NCI-H128 (cell line): ENCODE data around the gene ZNF267.
"Not testable (repeated sequence)": the region's sequence is repeated elsewhere in the genome, so short reads cannot be mapped to it uniquely, and the experiment has no call there.

ENCODE experiments used
- DNase-seq: peaks from one replicate; lab custom pipeline; 2025; ENCODE audit not compliant: unreplicated experiment; lab: John Stamatoyannopoulos, UW

The ZNF267 gene

DNA sequence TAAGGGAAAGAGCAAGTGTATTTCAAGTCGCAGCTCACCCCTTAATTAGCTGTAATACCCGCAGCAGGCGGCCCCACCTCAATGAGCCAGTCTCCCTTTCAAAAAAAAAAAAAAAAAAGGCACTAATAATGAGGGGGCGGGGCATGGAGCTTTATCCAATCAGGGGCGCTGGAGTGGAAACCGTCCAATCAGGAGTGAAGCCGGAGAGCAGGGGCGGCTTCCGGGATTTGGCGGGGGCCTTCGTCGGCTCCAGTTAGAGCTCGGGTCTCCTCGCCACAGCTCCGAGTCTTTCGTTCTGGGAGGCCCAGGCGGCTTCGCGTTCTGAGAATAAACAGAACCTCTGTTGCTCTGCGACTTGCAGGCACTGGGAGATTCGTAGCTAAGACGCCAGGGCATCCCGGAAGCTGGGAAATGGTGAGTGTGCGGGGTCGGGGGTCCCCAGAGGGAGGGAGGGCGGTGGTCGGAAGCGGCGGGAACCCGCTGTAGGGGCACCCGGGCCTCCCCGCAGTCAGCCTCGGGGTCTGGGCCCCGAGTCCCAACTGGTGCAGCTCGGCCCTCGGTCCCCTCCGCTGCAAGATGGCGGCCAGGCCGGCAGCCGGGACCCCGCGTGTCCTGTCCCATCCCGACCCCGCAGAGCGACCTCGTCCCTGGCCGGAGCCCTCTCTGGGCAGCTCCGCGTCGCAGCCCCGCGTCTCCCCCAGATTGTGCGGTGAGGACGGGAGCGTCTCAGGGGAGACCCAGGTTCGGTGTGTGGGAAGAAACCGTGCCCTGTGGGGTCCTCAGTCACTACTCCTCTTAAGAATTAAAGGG lies at the start of gene ZNF267:
TSS of gene ZNF267 (plus strand) at position 252 of the 810 bp plus-strand sequence. CDS start at position 412, 160 bp downstream.
- peak; percentile 72 for DNase-seq

DNA sequence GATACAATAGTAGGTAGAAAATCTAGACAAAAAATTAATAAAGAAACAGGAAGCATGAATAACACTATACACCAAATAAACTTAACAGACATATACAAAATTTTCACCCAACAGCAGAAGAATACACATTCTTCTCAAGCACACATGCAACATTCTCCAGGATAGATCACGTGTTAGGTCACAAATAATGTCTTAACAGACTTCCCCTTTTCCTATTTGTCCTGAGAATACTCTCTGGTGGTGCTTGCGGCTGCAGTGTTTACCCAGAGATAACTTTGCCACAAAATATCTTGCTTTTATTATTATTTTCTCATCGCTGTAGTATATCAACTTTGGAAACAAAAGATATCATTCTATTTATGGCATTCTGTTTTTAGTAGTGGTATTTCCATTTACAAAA lies 40.6 kb upstream of the ZNF267 start:
- DNase-seq, result no peak

DNA sequence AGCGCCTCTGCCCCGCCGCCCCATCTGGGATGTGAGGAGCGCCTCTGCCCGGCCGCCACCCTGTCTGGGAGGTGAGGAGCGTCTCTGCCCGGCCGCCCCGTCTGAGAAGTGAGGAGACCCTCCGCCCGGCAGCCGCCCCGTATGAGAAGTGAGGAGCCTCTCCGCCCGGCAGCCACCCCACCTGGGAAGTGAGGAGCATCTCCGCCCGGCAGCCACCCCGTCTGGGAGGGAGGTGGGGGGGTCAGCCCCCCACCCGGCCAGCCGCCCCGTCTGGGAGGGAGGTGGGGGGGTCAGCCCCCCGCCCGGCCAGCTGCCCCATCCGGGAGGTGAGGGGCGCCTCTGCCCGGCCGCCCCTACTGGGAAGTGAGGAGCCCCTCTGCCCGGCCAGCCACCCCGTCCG lies 37.2 kb upstream of the ZNF267 start:
- not testable (repeated sequence) for DNase-seq

DNA sequence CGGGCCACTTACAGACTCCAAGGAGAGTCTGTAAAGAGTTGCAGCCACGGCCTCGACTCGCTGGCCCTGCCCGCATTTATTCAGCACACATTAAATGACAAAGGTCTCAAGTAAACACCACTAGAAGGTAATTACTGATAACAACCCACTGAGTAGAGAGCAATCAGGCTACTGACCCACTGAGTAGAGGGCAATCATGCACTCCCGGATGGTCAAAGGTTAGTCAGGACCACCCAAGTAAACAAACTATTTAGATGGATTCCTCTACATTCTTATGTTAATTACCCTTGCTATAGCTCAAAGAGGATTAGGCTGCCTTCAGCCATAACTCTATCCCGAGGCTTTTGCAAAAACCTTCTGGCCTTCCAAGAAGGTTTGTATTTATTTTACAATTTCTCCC lies 30.7 kb upstream of the ZNF267 start:
- no peak for DNase-seq

DNA sequence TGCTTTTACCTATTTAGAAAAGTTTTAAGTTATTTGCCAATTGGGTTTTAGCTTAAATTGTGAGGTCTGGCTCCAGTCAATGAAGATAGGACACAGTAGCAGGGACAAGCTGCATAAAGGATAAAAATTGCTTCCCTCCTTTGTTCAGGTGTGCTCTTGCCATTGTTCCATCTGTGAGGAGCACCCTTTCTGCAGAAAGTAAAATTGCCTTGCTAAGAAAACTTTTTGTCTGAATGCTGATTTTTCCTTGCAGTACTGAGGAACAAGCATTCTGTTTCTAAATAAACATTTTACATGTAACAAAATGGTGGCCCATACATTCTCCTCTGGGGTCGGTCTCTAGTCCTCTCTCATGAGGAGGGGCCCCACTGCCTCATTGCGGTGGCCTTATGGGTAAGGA lies 25.0 kb upstream of the ZNF267 start:
- not testable (repeated sequence) for DNase-seq

DNA sequence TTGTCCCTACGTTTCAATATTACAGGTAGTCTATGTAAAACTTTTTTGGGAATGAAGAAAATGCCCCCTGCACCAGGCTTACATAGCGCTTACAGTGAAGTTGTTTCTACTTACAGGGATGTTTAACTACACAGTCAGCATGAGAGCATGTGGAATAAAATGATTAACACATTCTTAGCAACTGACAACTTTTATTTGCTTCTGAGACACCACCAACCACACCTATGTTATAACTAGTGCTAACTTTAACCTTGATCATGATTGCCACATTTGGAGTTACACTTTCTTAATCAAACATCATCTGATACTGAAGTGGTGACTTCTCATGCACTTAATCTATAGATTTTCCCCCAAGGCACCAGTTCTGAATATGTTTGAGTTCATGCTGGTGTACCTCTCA lies 20.3 kb upstream of the ZNF267 start:
- DNase-seq, result no peak

DNA sequence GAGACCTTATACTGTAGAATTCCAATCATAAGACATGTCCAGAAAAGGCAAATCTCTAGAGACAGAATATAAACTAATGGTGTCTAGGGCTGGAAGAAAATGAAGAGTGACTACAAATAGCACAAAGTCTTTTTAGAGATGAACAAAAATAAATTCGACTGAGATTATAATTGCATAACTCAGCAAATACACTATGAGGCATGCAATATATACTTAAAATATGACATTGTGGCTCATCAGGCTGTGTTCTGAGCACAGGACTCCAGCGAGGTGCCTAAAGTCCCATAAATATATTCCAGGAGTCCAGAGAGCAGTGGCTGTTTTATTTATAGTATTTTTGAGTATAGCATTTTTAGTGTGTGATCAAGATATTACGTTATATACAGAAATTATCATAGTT lies 13.1 kb upstream of the ZNF267 start:
- DNase-seq, result no peak

DNA sequence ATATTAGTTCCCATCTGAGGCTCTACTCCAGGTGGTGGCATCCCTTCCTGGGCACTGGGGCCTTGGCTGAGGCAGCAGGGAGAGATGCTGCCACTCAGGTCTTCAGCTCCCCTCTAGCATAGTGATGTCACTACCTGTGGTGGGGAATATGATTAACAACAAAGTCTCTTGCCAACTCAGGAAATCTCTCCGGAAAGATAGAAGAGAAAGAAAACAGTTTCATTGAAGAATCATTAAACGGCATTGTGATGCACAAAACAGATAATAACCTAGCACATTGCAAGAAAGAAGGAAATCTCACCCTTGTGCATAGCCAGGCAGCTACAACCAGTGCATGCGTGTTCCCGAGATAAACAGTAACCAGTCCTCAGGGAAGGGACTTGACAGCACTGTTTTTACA lies 12.2 kb upstream of the ZNF267 start:
- no peak for DNase-seq

DNA sequence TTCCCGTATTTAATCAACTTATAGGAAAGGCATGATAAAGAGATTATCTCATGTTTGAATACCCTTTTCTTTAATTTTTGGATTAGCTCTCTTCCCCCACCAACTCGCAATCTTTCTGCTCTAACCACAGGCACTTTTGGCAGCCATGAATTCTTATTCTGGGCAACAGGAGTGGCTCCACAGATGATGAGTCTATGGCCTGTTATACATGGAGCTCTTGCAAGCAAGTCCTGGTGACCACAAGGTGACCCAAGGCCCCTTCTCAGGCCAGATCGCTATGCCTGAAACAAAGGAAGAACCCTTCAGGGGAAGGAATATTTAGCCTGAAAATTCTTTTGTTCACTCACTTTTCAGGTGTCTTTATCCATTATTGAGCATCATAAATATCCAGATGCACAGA lies 10.8 kb upstream of the ZNF267 start:
- DNase-seq, result no peak

DNA sequence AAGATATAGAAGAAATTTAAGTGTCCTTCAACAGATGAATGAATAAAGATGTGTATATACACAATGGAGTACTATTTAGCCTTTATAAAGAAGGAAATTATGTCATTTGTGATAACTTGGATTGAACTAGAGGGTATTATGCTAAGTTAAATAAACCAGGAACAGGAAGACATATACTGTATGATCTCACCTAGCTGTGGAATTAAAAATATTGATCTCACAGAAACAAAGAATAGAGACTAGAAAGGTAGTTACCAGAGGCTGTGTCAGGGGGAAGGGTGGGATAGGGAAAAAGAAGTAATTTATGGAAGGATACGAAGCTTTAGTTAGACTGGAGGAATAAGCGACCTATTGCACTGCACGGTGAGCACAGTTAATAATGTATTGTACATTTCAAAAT lies 5.4 kb upstream of the ZNF267 start:
- no peak for DNase-seq

DNA sequence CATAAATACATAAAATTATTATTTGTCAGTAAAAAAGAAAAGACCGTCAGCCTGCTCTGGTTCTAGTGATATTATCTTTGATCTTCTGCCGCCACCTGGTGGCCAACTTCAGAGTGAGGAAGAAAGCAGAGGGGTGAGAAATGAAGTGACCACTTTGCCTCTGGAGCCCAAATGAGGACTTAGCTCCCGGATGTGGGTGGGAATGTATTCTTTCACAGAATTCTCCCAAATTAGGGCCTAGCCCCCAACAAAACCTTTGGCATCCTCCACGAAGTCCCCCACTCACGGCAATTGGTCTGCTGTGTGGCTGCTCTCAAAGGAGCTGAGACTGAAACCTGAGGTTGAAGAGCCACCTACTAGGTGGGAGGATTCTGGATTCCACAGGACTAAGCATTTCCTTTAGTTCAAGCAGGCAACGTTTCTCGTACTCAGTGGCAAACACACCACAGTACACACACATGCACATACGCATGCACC lies 4.9 kb upstream of the ZNF267 start:
- DNase-seq, result peak; percentile 30

DNA sequence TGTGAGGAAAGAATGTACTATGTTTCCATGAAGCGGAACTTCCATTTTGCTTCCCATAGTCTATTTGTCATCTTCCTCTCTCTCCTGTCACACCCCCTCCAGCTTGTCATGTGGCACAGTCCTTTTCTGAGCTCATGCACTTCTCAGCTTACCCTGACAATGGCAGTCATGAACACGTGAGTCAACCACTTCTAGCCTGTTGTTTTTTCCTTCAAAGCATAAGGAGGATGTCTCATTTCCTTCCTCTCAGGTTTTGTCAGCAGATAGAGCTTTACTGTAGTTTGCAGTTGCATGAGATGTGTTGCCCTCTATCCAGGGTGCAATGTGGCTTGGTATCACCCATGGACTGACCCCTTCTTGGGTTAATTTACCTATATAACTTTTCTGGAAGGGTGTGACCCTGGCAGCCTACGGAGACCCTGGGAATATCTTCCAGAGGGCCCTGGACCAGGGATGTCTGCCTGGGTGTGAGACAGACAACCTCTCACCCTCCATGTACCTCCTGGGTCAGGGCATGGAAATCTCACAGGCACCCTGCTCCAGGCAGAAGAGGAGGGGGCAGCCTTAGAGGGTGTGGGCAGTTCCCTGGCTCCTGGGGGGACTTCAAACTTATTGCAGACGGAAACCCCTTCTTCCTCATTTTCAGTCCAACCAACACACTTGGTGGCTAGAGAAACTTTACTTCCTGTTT lies 4.0 kb upstream of the ZNF267 start:
- no peak for DNase-seq

DNA sequence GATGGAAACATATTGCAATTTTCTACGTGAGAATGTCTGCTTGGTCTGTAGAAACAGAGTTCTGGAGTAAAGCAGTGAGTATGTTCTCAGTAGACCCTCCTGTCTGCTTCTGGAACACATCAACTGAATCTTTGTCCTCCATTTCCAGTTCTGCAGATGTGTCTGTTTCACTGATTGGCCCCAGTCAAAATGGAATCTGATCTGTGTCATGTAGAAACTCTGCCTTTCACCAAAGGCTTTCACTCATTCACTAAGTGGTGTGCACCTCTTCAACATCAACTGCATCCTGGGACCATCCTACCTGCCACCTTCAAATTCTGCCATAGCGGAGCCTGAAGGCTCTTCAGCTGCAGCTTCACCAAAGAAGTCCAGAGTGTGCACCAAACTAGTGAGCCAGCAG lies 2.8 kb upstream of the ZNF267 start:
- no peak for DNase-seq

DNA sequence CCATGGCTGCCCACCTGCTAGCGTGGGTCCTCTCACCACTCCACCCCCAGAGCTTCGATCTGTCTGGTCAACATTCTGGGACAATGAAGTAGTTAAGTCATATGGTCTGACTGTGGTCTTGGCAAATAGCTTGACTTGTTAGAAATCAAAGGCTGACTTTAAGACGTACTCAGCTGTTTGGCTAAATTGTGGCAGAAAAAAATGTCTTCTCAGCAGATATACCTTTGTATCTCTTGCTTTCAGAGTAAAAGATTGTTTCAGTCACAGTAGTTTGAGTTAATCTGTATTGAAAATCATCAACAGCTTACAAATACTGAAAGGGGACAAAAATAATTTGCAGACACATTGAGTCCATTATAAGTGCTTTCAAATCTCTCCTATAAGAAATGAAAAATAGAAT lies 2.1 kb upstream of the ZNF267 start:
- no peak for DNase-seq

DNA sequence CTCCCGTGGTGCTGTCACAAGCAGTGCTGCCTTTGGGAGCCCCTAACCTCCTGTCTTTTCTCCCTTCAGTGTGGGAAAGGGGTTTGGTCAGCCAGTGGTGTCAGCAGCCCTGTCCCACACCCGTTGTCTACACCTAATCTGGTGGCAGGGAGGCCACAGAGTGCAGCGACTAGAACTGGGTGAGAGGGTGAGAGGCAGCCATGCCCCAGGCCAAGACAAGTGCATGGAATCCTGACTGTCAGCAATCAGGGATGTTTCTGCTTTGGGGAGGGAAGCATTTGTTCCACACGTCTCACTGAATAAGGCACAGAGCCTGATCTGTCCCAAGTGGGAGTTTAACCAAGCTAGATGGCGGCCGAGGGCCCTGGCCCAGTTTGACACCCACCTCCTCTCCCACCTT lies 1.4 kb upstream of the ZNF267 start:
- no peak for DNase-seq

DNA sequence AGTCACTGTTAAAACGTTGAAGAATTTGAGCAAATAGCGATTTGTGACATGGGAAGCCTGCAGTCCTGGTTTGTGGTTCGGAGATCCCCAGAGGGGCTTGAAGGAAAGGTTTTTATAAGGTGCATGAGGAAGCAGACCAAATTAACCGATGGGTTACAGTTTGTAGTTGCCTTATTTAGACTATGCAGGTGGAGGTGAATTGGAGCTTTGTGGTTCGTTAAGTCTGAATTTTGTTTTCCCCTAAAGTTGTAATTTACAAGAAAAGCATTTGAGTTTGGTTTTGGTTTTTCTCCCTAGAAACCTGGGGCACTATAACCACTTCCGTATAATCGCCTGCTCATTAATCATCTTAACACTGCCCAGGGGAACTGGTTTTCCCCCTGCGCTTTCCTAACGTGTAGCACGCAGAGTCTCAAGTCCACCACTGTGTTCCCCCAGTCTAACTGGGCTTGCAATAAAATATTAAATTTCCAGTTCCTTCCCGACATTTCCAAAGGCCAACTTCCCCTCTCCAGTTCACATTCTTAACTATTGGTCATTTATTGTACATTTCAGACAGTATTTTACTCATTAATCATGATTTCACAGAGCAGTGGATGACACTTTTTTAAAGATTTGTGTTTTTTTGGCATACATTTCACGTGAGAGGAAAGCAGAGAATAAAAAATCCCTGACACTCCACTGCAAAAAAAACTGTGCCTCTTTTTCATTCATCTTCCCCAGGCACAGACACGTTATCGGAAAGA lies 932 bp downstream of the ZNF267 start:
- no peak for DNase-seq

DNA sequence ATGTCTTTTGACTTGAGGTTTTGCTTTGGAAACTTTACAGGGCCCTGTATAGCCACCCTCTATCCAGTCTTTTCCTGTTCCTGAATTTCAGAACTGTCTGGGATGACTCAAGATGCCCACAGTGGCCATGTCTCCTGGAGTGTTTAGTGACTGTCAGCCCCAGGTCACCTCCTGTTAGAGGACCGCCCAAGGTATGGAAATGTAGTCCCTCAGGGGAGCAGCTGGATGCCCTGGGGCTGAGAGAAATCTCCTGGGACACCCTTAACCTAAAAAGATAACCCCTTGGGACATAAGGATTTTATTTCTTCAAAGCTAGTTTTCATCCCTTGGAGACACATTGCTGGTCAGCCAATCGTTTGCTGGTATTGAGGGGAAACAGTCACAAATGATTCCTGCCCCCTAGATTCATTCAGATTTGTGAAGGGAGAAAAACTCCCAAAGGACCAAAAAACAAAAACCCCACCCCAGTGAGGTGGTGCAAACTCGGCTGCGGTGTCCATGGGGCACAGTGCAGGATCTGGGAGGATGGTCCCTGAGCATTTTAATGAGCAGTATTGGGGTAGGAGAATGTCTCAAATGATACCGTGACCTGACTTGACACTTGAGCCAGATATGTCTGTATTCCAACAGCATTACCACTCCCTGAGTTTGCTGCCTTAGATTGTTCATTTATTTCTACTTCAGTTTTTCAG lies 1.7 kb downstream of the ZNF267 start:
- no peak for DNase-seq

DNA sequence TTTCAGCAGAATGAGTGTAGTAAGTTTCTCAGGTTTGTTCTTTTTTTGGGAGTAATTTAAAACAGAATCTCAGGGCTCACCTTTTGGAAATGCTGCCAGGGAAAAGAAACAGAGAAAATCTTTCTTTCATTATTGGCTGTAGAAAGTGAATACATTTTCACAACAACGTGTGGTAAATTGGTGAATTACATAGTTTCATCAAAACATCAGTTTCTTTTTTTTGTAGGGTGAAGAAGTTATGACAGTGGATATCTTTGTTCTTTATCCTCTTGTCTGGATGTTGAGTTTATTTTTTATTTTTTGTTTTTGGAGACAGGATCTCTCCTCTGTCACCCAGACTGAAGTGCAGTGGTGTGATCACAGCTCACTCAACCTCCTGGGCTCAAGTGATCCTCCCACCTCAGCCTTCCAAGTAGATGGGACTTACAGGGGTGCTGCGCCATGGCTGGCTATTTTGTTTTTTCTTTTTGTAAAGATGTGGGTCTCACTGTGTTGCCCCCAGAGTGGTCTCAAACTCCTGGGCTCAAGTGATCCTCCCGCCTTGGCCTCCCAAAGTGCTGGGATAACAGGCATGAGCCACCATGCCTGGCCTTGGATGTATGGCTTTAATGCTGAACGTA lies 2.4 kb downstream of the ZNF267 start:
- DNase-seq, result no peak

DNA sequence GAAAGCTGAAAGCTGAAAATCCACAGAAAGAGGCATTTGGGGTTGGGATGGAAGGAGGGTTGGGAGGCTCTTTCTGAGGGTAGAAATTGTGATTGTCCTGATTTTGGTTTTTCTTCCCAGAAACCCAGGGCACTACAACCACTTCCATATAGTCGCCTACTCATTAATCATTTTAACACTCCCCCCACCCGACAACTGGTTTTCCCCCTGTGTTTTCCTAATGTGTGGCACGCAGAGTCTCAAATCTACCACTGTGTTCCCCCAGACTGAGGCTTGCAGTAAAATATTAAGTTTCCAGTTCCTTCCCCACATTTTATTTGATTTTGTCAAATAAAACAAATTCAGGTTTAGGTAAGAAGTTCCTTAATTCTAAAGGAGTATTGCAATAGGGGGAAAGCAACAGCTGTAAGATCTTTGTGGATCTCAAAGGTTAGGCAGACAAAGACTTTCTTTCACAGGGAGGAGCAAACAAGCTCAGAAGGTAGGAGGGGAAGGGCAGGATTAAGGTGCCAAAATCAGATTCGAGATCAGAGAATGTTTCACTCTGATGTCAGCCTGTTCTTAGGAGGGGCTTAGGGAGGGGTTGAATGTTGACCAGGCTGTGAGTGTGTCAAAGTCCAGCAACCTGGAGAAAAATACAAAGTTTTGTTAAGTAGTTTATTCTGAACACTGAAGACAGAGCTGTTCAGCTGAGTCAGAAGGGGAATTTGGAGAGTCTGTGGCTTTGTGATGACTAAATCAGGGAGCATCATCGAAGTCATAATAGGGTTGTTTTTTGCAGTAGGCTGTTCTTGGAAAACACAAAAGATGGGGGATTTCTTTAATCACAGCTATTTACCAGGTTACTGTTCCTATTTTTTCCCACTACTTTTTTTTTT lies 3.6 kb downstream of the ZNF267 start:
- no peak for DNase-seq
